ENCODE data around the gene KIF13A.

The KIF13A gene

DNA sequence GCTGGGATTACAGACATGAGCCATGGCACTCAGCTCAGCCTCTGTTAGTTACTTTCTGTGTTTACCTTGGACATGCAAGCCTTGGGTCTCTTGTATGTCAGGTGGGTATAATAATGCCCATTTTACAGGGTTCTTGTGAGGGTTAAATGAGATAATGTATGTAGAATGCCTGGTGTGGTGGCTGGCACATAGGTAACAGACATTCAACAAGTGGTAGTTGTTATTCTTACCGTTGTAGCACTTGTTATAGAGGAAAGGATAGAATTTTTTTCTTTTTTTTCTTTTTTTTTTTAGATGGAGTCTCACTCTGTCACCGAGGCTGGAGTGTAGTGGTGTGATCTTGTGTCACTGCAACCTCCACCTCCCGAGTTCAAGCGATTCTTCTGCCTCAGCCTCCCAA lies 8.0 kb upstream of the KIF13A start:
- no peak overlapping the region for H3K4me3 Mint-ChIP-seq
- peaks cover 9% of the 10 kb centered on the region for H3K27me3 Mint-ChIP-seq (ENCODE audit: low read depth)
- no peaks in the 10 kb centered on the region for H3K4me1 Mint-ChIP-seq
- H3K27ac Mint-ChIP-seq = no peak overlapping the region
- H3K36me3 Mint-ChIP-seq (ENCODE audit: low read depth) = no peaks in the 10 kb centered on the region
- TF ChIP-seq, protein P1, sequence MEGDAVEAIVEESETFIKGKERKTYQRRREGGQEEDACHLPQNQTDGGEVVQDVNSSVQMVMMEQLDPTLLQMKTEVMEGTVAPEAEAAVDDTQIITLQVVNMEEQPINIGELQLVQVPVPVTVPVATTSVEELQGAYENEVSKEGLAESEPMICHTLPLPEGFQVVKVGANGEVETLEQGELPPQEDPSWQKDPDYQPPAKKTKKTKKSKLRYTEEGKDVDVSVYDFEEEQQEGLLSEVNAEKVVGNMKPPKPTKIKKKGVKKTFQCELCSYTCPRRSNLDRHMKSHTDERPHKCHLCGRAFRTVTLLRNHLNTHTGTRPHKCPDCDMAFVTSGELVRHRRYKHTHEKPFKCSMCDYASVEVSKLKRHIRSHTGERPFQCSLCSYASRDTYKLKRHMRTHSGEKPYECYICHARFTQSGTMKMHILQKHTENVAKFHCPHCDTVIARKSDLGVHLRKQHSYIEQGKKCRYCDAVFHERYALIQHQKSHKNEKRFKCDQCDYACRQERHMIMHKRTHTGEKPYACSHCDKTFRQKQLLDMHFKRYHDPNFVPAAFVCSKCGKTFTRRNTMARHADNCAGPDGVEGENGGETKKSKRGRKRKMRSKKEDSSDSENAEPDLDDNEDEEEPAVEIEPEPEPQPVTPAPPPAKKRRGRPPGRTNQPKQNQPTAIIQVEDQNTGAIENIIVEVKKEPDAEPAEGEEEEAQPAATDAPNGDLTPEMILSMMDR (IDR thresholded peaks at IDR 0.05; ENCODE audit: unreplicated experiment in 3 of 3) = no peak
- no peaks in the 10 kb centered on the region for H3K9me3 Mint-ChIP-seq

DNA sequence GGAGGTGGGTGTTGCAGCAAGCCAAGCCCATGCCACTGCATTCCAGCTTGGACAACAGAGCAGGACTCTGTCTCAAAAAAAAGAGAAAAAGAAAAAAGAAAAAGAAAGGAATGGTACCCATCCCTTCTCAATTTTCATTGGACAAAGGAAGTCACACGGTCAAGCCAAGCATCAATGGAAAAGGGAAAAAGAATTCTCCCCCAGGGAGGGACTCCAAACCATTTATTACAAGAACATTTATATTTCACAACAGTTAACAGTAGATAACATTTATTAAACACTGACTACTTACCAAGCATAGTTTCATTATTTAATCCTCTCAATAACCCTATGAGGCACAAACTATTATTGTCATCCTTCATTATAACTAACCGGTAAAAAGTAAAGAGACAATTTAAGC lies 6.6 kb upstream of the KIF13A start:
- Mint-ChIP-seq H3K4me1 (no peaks in the 10 kb centered on the region), H3K27ac (no peak overlapping the region), H3K9me3 (no peaks in the 10 kb centered on the region), H3K4me3 (no peak overlapping the region), H3K36me3 (ENCODE audit: low read depth) (no peaks in the 10 kb centered on the region), H3K27me3 (ENCODE audit: low read depth) (peaks cover 10% of the 10 kb centered on the region)
- TF ChIP-seq, protein P1 (IDR thresholded peaks at IDR 0.05; ENCODE audit: unreplicated experiment in 3 of 3) = no peak

DNA sequence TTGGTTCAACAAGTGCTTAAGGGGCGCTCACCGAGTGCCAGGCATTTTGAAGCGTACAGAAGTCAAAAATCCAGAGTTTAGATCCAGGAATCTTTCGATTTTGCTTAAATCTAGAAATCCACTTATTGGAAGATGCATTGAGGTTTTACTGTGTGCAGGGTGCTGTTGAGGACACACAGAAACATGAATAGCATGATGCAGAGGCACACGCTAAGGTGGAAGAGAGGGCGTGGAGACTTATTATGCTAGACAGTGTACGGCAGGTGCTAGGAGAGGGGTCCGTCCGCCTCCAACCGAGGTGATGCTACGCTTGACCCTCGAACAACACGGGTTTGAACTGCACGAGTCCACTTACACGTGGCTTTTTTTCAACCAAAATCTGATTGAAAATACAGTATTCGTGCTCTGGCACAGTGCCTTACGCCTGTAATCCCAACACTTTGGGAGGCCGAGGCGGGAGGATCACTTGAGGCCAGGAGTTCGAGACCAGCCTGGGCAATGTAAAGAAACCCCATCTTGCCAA lies 1.0 kb upstream of the KIF13A start:
- H3K4me3 Mint-ChIP-seq = peak overlapping the region; percentile 99 to 100 (median 100)
- H3K27ac Mint-ChIP-seq = peak overlapping the region; percentile 99 to 100 (median 99)
- peaks cover 35% of the 10 kb centered on the region for H3K4me1 Mint-ChIP-seq

GRCh38 chr6:17987697-17988421 lies 424 bp upstream of the KIF13A start:
- TF ChIP-seq, protein P1 (IDR thresholded peaks at IDR 0.05; ENCODE audit: unreplicated experiment in 3 of 3) = peak in 2 of 3 experiments; percentile 27 to 42
- peak overlapping the region; percentile 99 to 100 (median 99) for H3K27ac Mint-ChIP-seq
- H3K4me3 Mint-ChIP-seq = peak overlapping the region; percentile 99 to 100 (median 100)
- peaks cover 10% of the 10 kb centered on the region for H3K27me3 Mint-ChIP-seq (ENCODE audit: low read depth)
- H3K36me3 Mint-ChIP-seq (ENCODE audit: low read depth) = peaks cover 11% of the 10 kb centered on the region
- H3K4me1 Mint-ChIP-seq = peaks cover 35% of the 10 kb centered on the region
- no peaks in the 10 kb centered on the region for H3K9me3 Mint-ChIP-seq

More for the DNA sequence above, 1.0 kb upstream of the KIF13A start:
- Mint-ChIP-seq H3K36me3 (ENCODE audit: low read depth) (peaks cover 10% of the 10 kb centered on the region), H3K9me3 (no peaks in the 10 kb centered on the region), H3K27me3 (ENCODE audit: low read depth) (peaks cover 10% of the 10 kb centered on the region)
- TF ChIP-seq, protein P1 (IDR thresholded peaks at IDR 0.05; ENCODE audit: unreplicated experiment in 3 of 3) = no peak

DNA sequence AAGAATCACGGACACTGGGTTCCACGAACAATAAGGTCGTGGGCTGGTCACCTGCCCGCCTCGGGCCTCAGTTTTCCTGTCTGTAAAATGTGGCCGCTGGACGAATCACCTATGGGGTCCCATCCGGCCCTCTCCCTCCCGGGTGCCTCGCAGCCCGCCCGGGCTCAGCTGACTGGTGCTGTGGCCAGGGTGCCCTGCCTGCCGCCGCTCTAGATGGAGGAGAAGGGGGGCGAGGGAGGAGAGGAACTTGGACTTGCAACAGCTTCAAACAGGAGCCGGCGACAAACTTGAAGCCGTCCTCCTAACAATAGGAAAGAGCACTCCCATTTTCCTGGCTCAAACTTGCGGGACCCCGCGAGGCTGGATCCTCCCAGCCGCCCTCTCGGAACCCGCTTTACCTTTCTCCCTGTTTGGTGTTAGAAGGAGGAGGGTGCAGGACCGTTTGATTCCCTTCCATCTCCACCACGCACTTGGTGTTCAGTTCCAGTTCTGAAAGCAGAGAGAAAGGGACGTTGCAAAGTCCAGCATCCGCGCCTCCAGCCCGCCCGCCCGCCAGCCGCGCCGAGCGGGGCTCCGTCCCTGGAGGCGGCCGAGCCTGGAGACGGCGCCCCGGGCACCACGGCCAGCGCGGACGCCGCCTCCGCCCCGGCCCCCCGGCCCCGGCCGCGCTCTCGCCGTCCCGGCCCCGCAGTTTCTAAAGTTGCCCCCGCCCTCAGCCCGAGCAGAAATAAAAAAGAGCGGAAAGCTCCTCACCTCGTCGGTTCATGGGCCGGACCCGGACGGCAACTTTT lies 584 bp downstream of the KIF13A start:
- peaks cover 35% of the 10 kb centered on the region for H3K4me1 Mint-ChIP-seq
- H3K27ac Mint-ChIP-seq = peak overlapping the region; percentile 40 to 98 (median 65)
- peaks cover 10% of the 10 kb centered on the region for H3K27me3 Mint-ChIP-seq (ENCODE audit: low read depth)
- H3K9me3 Mint-ChIP-seq = no peaks in the 10 kb centered on the region
- peaks cover 15% of the 10 kb centered on the region for H3K36me3 Mint-ChIP-seq (ENCODE audit: low read depth)
- TF ChIP-seq, protein P1 (IDR thresholded peaks at IDR 0.05; ENCODE audit: unreplicated experiment in 3 of 3) = no peak
- H3K4me3 Mint-ChIP-seq = peak overlapping the region; percentile 92 to 97 (median 96)

Measured in nephron (organoid).